ENCODE data around the gene LRFN4. TPM values are rescaled to one million over a fixed set of nuclear protein-coding genes. Genes with fewer than 3 reads are reported as not detected.

LRFN4 gene
- total and polyA plus RNA-seq, 2 donors (not counting 3 experiments of a cell fraction or from before 2014, with no cell fraction given): 22.3 to 37.4 TPM

DNA sequence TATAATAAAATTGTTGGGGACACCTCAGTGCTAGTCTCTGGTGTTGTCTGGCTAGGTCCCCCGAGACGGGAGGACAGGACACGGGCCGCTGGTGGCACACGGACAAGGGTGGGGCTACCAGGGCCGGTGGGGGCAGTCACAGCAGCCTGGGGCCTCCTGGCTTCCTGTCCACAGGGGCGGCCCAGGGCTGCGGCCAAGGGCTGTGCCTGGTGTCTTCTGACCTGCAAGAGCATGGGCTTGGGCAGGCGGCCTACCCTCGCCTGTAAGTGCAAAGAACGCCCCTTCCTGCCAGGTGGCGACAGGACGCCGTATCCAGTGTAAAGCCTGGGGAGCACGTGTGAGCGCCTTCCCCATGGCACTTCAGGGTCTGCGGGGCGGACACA, 3.6 kb downstream of the LRFN4 start:
- dilution Hi-C loops (cut with MboI; ENCODE audit: extremely low pct_ligation_motif_present, low sequenced_read_pairs): no loop called here
- peaks cover 13% of the 10 kb centered on the region for H3K79me2 ChIP-seq (ENCODE audit: control insufficient read depth, insufficient read depth, low read length)
- CTCF ChIA-PET: interaction anchor here (1.4 kb wide), 1 partner anchor 115 kb away, joined by 3 read pairs; no protein-coding TSS in a partner anchor

DNA sequence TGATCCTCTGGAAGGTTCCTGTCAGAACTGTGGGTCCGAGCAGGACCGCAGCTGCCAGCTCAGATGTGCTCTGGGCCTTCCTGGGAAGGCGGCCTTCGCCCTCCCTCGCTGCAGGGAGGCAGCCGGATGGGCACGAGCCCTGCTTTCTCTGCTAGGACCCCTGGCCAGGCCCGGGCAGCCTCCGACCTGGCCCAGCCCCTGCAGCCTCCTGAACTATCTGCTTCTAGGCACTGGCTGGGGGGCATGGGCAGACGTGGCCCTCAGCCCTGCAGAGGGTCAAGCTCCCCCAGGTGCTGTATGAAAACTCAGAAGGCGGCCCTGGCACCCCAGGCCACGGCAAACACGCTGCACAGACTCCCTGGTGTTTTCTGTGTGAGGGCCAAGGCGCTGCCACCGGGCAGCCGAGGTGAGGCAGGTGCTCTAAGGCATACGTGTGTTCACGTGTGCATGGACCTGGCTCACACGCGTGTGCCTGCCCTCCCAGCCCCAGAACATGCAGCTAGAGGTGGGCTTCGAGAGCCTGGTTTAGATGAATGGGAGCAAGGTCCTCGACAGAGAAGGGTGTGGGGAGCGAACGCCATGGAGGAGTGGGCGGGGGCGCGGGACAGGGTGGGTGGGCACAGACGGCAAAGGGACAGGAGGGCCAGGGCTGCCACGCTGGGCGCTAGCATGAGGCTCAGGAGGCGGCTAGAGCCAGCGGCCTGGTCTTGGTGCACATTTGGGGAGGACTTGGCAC, 4.3 kb downstream of the LRFN4 start:
- Histone ChIP-seq H3K9me3 (replicated peaks; ENCODE audit: control insufficient read depth, insufficient read depth, low read length) (no peaks in the 10 kb centered on the region), H3K4me1 (ENCODE audit: control insufficient read depth, extremely low read depth, insufficient read depth, low read length) (peaks cover 3% of the 10 kb centered on the region), H3K27ac (ENCODE audit: insufficient read depth, low read depth, low read length) (no peak overlapping the region), H3K9me1 (replicated peaks; ENCODE audit: control insufficient read depth, extremely low read depth, insufficient read depth, low read length) (no peaks in the 10 kb centered on the region), H3K36me3 (ENCODE audit: control insufficient read depth in 2 of 2, extremely low read depth in 1 of 2, insufficient read depth in 2 of 2, low read length in 2 of 2) (no peaks in the 10 kb centered on the region), H2AFZ (ENCODE audit: low read depth, low read length) (no peak overlapping the region), H3K9ac (replicated peaks; ENCODE audit: extremely low read depth, insufficient read depth, low read length) (no peak overlapping the region), H4K20me1 (replicated peaks; ENCODE audit: control insufficient read depth, extremely low read depth, insufficient read depth, low read length) (no peaks in the 10 kb centered on the region), H3K27me3 (ENCODE audit: control insufficient read depth in 2 of 2, insufficient read depth in 2 of 2, low read length in 2 of 2) (no peaks in the 10 kb centered on the region), H3K4me2 (ENCODE audit: insufficient read depth, low read length) (no peak overlapping the region), H3K79me2 (ENCODE audit: control insufficient read depth, insufficient read depth, low read length) (peaks cover 13% of the 10 kb centered on the region), H3K4me3 (replicated peaks in 1 of 3; ENCODE audit: insufficient read depth in 1 of 3, low read depth in 1 of 3, low read length in 3 of 3) (no peak overlapping the region)
- no TSS peak for BruUV-seq (replicated peaks)
- intact Hi-C loops (cut with micrococcal nuclease) (no loop called here), dilution Hi-C loops (cut with MboI; ENCODE audit: extremely low pct_ligation_motif_present, low sequenced_read_pairs) (no loop called here)
- no peak for TF ChIP-seq POLR2AphosphoS5 (IDR thresholded peaks at IDR 0.05; ENCODE audit: insufficient read depth, low read depth, low read length)
- TF ChIP-seq, protein P1, sequence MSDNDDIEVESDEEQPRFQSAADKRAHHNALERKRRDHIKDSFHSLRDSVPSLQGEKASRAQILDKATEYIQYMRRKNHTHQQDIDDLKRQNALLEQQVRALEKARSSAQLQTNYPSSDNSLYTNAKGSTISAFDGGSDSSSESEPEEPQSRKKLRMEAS (IDR thresholded peaks at IDR 0.05; ENCODE audit: insufficient read depth, insufficient read length): no peak
- FAIRE-seq (no peak), DNase-seq (ENCODE audit: low read depth, low spot score) (no peak)
- POLR2A ChIA-PET: no interaction called here
- CTCF ChIA-PET: no interaction called here

More for the DNA sequence above, 3.6 kb downstream of the LRFN4 start:
- H4K20me1 ChIP-seq (replicated peaks; ENCODE audit: control insufficient read depth, extremely low read depth, insufficient read depth, low read length): no peaks in the 10 kb centered on the region
- no peak overlapping the region for H3K9ac ChIP-seq (replicated peaks; ENCODE audit: extremely low read depth, insufficient read depth, low read length)
- no peaks in the 10 kb centered on the region for H3K36me3 ChIP-seq (ENCODE audit: control insufficient read depth in 2 of 2, extremely low read depth in 1 of 2, insufficient read depth in 2 of 2, low read length in 2 of 2)
- TF ChIP-seq POLR2AphosphoS5 (IDR thresholded peaks at IDR 0.05; ENCODE audit: insufficient read depth, low read depth, low read length) (no peak), FOS (IDR thresholded peaks at IDR 0.05; ENCODE audit: borderline replicate concordance, insufficient read depth, low read length) (no peak), GATA2 (IDR thresholded peaks at IDR 0.05; ENCODE audit: insufficient read depth, insufficient read length, low read depth, low read length) (no peak)
- TF ChIP-seq, protein P1 (IDR thresholded peaks at IDR 0.05; ENCODE audit: insufficient read depth, insufficient read length): no peak
- H3K27me3 ChIP-seq (ENCODE audit: control insufficient read depth in 2 of 2, insufficient read depth in 2 of 2, low read length in 2 of 2): no peaks in the 10 kb centered on the region
- no peak for DNase-seq (ENCODE audit: low read depth, low spot score)
- POLR2A ChIA-PET: no interaction called here
- FAIRE-seq: no peak
- H2AFZ ChIP-seq (ENCODE audit: low read depth, low read length): no peak overlapping the region
- no TSS peak for BruUV-seq (replicated peaks)
- no peak overlapping the region for H3K4me2 ChIP-seq (ENCODE audit: insufficient read depth, low read length)
- intact Hi-C loops (cut with micrococcal nuclease): no loop called here
- peaks cover 8% of the 10 kb centered on the region for H3K4me1 ChIP-seq (ENCODE audit: control insufficient read depth, extremely low read depth, insufficient read depth, low read length)
- H3K9me1 ChIP-seq (replicated peaks; ENCODE audit: control insufficient read depth, extremely low read depth, insufficient read depth, low read length): no peaks in the 10 kb centered on the region
- no peak overlapping the region for H3K27ac ChIP-seq (ENCODE audit: insufficient read depth, low read depth, low read length)
- H3K4me3 ChIP-seq (replicated peaks in 1 of 3; ENCODE audit: insufficient read depth in 1 of 3, low read depth in 1 of 3, low read length in 3 of 3): no peak overlapping the region
- no peaks in the 10 kb centered on the region for H3K9me3 ChIP-seq (replicated peaks; ENCODE audit: control insufficient read depth, insufficient read depth, low read length)
